Skeletal muscle cell (primary cell): Measurements from ENCODE around the gene TPH2.

Experiments
- DNase-seq: peaks from one replicate; pipeline ENCODE4 v3.0.0-alpha.2; 2010; ENCODE audit warnings: low read depth
- H3K4me3 ChIP-seq: 2 replicates; pipeline ENCODE4 v1.5.1; 2011; ENCODE audit warnings: low read depth, mild to moderate bottlenecking, control low read depth, low read length, moderate library complexity

Gene TPH2

DNA sequence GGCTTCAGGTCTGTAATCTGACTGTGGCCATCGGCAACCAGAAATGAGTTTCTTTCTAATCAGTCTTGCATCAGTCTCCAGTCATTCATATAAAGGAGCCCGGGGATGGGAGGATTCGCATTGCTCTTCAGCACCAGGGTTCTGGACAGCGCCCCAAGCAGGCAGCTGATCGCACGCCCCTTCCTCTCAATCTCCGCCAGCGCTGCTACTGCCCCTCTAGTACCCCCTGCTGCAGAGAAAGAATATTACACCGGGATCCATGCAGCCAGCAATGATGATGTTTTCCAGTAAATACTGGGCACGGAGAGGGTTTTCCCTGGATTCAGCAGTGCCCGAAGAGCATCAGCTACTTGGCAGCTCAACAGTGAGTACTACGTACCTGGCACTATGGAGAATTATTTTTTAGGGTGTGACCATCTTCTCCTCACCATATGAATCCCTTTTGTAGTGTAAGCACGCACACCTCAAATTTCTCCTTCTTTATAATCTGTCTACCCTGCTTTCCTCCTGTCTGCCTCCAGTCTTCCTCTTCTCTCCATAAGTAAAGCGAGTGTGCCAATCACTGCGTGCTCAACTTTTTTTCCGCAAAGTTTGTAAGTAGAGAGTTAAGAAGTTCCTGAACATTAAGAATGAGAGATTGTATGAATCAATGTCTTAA, at the start of gene TPH2:
TSS of gene TPH2 (plus strand) at position 118 of the 658 bp plus-strand sequence. CDS start at position 260, 142 bp downstream.
- no peak within 1 kb of the TSS for H3K4me3 ChIP-seq
- DNase-seq: no peak

GRCh38 chr12:71890475-71890874, 48.2 kb upstream of the TPH2 start:
- no peak for DNase-seq
- no peak overlapping the region for H3K4me3 ChIP-seq

DNA sequence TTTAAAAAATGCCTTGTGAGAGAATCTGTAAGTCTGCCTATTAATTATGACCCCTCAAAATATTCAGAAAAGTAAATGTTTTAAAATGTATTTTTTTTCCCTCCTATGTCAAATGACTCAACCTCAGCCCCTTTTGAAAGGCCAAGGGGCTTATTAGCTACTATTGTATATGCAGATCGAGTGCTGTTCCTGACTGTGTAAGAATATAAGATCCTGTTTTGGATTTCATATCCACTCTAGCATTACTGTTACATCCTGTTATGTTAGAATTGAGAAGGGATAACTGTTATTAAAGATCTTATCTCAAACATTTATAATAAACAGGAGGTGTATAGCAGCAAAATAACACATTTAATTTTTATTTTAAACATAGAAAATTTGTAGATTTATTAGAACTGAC, 46.6 kb upstream of the TPH2 start:
- no peak for DNase-seq
- no peak overlapping the region for H3K4me3 ChIP-seq

DNA sequence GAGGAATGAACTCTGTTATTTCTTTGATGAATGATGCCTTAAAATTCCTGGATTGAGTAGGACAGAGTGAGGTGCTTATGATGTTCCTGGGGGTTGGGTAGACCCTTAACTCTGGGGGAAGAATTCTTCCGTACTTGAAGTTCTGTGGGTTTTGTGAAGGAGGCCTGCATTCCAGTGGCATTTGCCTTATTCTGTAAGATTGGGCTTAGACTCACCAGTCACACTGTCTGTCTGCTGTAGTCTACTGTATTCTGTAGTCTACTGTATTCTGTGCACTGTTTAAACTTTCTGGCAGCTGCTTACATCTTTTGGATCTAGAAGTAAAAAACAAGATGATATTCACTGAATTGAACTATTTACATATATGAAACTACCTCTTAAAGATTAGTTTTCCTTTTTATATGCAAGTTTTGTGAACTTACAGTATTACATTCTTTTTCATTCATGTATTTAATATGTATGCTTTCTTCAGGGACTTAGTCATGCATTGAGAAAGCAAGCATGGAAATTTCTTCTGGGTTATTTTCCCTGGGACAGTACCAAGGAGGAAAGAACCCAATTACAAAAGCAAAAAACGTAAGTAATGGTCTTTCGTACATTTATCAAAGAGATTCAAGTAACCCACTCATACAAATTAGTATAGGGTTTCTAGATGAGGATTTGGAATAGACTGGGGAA, 42.3 kb upstream of the TPH2 start:
- H3K4me3 ChIP-seq: no peak overlapping the region
- DNase-seq: no peak

GRCh38 chr12:71900091-71900490, 38.6 kb upstream of the TPH2 start:
- no peak for DNase-seq
- no peak overlapping the region for H3K4me3 ChIP-seq

DNA sequence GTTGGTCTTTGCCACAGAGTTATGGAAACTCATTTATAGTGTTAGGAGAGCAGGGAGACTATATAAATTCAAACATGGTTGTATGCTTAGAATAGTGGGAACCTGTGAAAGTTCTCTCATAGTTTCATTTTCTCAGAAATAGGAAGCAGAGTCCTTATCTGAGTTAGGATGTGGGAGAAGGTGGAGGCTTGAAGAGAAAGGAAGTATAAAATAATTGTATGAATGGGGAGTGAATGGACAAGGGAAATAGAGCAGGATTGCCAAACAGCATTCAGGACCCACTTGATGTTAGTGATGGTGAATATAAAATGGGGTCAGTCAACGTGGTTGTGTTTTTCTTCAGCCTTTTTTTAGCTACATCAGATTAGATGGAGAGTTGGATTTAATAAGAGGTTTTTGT, 34.0 kb upstream of the TPH2 start:
- no peak for DNase-seq
- H3K4me3 ChIP-seq: no peak overlapping the region

DNA sequence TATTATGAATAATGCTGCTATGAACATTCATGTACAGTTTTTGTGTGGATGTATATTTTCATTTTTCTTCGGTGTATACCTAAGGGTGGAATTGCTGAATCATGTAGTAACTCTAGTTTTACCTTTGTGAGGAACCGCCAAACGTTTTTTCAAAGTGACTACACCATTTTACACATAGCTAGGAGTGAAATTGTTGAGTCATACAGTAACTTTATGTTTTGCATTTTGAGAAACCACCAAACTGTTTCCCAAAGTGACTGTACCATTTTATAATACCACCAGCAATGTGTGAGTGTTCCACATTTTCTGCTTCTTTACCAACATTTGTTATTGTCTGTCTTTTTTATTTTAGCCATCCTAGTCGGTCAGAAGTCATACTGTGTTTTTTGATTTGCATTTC, 3.1 kb upstream of the TPH2 start:
- no peak for DNase-seq
- no peak overlapping the region for H3K4me3 ChIP-seq

DNA sequence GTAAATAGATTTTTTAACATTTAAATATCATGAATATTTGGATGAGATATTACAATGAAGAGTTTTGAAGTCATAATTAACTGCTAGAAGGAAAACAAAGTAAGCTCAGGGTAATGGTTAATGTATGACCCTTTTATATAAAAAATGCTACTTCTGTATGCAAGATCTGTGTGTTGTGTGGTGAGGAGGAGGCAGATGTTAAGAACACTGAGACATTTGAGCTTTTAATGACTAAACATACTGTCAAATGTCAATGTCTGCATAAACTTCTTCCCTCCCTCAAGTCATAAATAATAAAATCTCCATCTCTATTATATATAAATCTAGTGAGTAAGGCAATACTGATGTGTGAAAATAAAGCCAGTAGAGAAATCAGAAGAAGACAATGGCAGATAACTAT, 1.4 kb downstream of the TPH2 start:
- no peak for DNase-seq
- H3K4me3 ChIP-seq: no peak overlapping the region

- DNase-seq: no peak
- no peak overlapping the region for H3K4me3 ChIP-seq
Observed at GRCh38 chr12:71941174-71941573, 2.5 kb downstream of the TPH2 start.

GRCh38 chr12:71942259-71942658, 3.6 kb downstream of the TPH2 start:
- no peak overlapping the region for H3K4me3 ChIP-seq
- no peak for DNase-seq

GRCh38 chr12:71942703-71943102, 4.1 kb downstream of the TPH2 start:
- no peak for DNase-seq
- no peak overlapping the region for H3K4me3 ChIP-seq

DNA sequence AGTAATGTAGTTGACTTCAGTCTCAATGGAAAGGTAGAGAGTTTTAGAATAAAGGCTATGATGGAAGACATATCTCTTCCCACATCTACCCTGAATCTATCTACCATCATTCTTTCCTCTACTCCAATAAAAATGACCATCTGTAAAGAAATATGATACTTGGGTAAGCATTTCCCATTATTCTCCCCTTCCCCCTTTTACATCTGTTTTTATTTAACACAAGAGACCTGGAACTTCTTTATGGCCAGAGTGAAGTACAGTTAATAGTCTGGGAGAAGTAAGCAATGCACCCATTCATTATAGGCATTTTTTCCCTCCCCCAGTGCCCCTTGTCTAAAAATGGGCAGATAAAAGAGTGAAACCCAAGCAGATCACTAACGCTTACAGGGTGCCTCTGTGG, 6.5 kb downstream of the TPH2 start:
- H3K4me3 ChIP-seq: no peak overlapping the region
- no peak for DNase-seq

- no peak for DNase-seq
- H3K4me3 ChIP-seq: no peak overlapping the region
Observed at GRCh38 chr12:71945883-71946282, 7.2 kb downstream of the TPH2 start.

GRCh38 chr12:71947645-71948105, 9.0 kb downstream of the TPH2 start:
- no peak overlapping the region for H3K4me3 ChIP-seq
- peak; percentile 12 for DNase-seq

DNA sequence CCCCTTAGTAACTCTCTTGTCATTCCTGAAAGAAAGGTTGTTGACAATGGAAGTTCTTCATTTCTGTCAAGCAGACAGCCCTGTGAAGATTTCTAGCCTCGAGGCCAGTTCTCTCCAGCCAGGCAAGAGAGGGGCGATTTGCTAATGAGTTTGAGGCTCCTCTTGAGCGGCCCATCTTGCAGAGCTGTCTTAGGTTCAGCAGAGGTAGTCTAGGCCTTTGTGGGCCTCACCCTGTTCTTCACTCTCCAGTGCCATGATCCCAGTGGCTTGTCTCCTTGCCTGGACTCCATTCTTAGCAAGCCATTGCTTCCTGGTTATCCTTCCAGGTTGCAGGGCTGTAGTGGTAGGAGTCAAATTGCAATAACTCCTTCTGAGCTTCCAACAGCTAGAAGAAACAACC, 9.7 kb downstream of the TPH2 start:
- H3K4me3 ChIP-seq: no peak overlapping the region
- DNase-seq: no peak

- no peak overlapping the region for H3K4me3 ChIP-seq
Observed at GRCh38 chr12:71949646-71950045, 11.0 kb downstream of the TPH2 start.

GRCh38 chr12:71950404-71950803, 11.8 kb downstream of the TPH2 start:
- DNase-seq: no peak
- no peak overlapping the region for H3K4me3 ChIP-seq

More at GRCh38 chr12:71949646-71950045, 11.0 kb downstream of the TPH2 start:
- DNase-seq: no peak

DNA sequence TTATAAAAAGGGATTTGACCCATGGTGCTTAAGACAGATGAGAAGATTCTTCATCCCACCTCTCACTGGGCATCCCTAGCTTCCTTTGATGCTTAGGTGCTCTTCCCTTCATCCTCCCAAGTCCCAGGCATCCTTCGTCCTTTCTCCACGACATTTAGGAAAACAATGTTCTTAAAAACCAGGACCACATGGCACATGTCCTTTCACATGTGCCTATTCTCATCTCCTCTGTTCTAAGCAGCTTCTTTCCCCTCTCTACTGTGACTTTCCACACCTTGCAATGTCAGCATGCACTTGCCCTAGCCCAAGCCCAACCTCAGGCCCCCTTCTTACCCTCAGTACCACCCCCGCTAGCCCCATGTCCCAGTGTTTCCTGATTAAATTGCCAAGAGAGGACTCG, 12.2 kb downstream of the TPH2 start:
- H3K4me3 ChIP-seq: no peak overlapping the region
- no peak for DNase-seq

- no peak overlapping the region for H3K4me3 ChIP-seq
Observed at GRCh38 chr12:71954083-71954778, 15.6 kb downstream of the TPH2 start.

DNA sequence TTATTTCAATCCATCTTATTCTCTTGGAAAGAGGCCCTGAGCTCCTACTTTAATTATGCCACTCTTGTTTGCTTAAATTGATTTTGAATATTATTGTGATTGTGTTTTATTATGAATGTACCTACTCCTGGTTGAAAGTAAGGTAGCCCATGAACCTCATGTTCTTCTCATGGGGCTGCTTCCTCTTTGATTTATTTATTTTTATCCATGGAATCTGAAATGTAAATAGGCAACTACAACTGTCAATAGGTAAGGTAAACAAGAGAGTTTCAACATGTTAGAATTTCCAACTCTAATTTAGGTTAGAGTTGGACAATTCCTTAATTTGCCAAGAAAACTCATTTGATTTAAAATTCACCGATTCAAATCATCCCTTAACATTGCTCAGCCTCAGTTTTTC, 16.2 kb downstream of the TPH2 start:
- no peak for DNase-seq
- no peak overlapping the region for H3K4me3 ChIP-seq

More at GRCh38 chr12:71954083-71954778, 15.6 kb downstream of the TPH2 start:
- no peak for DNase-seq

GRCh38 chr12:71955970-71956369, 17.3 kb downstream of the TPH2 start:
- no peak overlapping the region for H3K4me3 ChIP-seq
- DNase-seq: no peak
